Lower lobe of right lung (tissue), 2 donors: ENCODE data around the gene SCD5. TPM values are rescaled to one million over a fixed set of nuclear protein-coding genes. Genes with fewer than 3 reads are reported as not detected.

ENCODE experiments used
- ATAC-seq, 2 donors: fragments of 200-7000 bp; cut with Tn5 transposase; one replicate each; pipeline ENCODE4 v1.9.1; 2020 to 2022; ENCODE audit warnings: mild to moderate bottlenecking in 2 of 2, moderate library complexity in 2 of 2
- DNase-seq: peaks from one replicate; pipeline ENCODE4 v3.0.0-alpha.2; 2020
- H3K27ac ChIP-seq: fragments of 200-600 bp; one replicate; pipeline ENCODE4 v1.8.0; 2022
- H3K27me3 ChIP-seq: fragments of 200-600 bp; one replicate; pipeline ENCODE4 v1.8.0; 2022; ENCODE audit warnings: low read depth
- H3K36me3 ChIP-seq: fragments of 200-600 bp; one replicate; pipeline ENCODE4 v1.8.0; 2022; ENCODE audit warnings: mild to moderate bottlenecking
- H3K4me1 ChIP-seq: fragments of 200-600 bp; one replicate; pipeline ENCODE4 v1.8.0; 2022
- H3K4me3 ChIP-seq: fragments of 200-600 bp; one replicate; pipeline ENCODE4 v1.8.0; 2022; ENCODE audit warnings: mild to moderate bottlenecking
- H3K9me3 ChIP-seq: fragments of 200-600 bp; one replicate; pipeline ENCODE4 v1.8.0; 2022
- intact Hi-C: fragments of 100-400 bp; cut with DNase I; formaldehyde crosslinking; loops from one replicate; pipeline ENCODE4 v1.11.0; 2022
- total RNA-seq: library from RNA; stranded (reverse); fragmentation: NEBNext Ultra II Directional; extraction: Animal tissue kit (Norgen Biotek cat#: 25700); gene quantifications from one replicate; pipeline ENCODE4 v1.2.1, GENCODE V29; 2021
- TF ChIP-seq, protein P1 (sequence below): fragments of 200-600 bp; IDR thresholded peaks from one replicate; pipeline ENCODE4 v1.8.0; 2022; ENCODE audit warnings: antibody characterized with exemption, mild to moderate bottlenecking
- donor health status: DM: no; HTN: yes; CAD: no; lungs with severe emphysema.

The SCD5 gene
- total RNA-seq, 1 donor from 2014 or later: 17.7 TPM

DNA sequence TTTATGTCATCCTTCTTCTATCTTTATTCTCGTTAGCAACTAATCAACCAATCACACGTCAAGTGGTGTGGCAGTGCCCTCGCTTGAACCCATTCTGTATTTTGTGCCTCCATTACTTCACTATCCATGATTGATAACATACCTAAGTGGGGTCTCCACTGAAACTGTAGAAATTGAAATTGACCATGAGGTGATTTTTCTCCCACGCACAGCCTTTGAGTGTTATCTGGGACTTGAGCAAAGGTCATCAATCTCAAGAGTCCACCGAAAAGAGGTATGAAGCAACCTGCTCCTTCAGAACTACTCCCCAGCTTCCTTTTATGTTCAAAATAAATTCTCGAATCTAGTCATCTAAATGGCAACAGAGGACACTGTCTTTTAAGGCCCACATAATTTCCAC, 111.1 kb downstream of the SCD5 start:
- Histone ChIP-seq H3K27ac (no peak overlapping the region), H3K4me1 (no peaks in the 10 kb centered on the region), H3K9me3 (no peaks in the 10 kb centered on the region), H3K4me3 (no peak overlapping the region), H3K36me3 (no peaks in the 10 kb centered on the region), H3K27me3 (no peaks in the 10 kb centered on the region)
- no peak for ATAC-seq
- intact Hi-C loops: no loop called here
- TF ChIP-seq, protein P1, sequence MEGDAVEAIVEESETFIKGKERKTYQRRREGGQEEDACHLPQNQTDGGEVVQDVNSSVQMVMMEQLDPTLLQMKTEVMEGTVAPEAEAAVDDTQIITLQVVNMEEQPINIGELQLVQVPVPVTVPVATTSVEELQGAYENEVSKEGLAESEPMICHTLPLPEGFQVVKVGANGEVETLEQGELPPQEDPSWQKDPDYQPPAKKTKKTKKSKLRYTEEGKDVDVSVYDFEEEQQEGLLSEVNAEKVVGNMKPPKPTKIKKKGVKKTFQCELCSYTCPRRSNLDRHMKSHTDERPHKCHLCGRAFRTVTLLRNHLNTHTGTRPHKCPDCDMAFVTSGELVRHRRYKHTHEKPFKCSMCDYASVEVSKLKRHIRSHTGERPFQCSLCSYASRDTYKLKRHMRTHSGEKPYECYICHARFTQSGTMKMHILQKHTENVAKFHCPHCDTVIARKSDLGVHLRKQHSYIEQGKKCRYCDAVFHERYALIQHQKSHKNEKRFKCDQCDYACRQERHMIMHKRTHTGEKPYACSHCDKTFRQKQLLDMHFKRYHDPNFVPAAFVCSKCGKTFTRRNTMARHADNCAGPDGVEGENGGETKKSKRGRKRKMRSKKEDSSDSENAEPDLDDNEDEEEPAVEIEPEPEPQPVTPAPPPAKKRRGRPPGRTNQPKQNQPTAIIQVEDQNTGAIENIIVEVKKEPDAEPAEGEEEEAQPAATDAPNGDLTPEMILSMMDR: no peak
- no peak for DNase-seq

DNA sequence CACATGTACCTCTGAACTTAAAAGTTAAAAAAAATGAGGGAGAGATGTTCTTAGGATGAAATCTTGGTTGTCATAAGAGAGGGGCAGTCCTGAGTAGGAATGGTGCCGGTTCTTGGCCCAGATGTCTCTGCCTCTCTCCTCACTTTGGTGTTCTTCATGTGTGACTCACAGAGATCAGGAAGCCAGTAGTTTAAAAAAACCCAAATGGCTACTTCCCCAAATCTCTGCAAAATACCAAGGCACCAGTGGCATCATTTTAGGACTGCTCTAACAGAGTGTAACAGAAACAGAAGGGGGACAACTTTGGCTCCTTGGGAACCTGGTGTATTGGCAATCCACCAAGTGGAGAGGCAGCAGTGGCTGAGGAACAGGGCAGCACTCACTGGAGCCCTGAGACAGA, 116.8 kb downstream of the SCD5 start:
- Histone ChIP-seq H3K9me3 (no peaks in the 10 kb centered on the region), H3K4me3 (no peak overlapping the region), H3K4me1 (no peaks in the 10 kb centered on the region), H3K36me3 (no peaks in the 10 kb centered on the region), H3K27ac (no peak overlapping the region), H3K27me3 (no peaks in the 10 kb centered on the region)
- intact Hi-C loops: no loop called here
- TF ChIP-seq, protein P1: no peak
- ATAC-seq (no peak), DNase-seq (no peak)

DNA sequence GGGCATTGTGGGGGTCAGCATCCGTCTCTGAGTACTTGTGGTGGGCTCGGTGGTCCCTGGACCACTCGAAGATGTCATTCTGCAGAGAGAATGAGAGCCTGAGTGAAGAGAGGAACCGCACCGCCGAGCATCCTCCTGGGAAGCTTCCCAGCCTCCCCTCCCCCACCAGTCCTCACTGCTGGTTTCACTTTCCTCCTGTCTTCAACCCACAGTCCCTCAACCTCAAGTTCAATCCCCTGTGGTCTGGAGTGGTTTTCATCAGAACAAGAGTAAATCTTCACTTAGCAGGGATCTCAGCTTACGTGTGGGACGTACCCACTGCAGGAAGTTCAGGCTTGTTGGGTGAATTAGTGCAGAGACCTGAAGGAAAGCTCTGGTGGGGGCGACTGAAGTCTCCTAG, 117.8 kb downstream of the SCD5 start:
- H3K4me1 ChIP-seq: no peaks in the 10 kb centered on the region
- H3K4me3 ChIP-seq: no peak overlapping the region
- H3K36me3 ChIP-seq: no peaks in the 10 kb centered on the region
- no peaks in the 10 kb centered on the region for H3K27me3 ChIP-seq
- ATAC-seq (no peak), DNase-seq (no peak)
- intact Hi-C loops: no loop called here
- no peaks in the 10 kb centered on the region for H3K9me3 ChIP-seq
- H3K27ac ChIP-seq: no peak overlapping the region
- TF ChIP-seq, protein P1: no peak

DNA sequence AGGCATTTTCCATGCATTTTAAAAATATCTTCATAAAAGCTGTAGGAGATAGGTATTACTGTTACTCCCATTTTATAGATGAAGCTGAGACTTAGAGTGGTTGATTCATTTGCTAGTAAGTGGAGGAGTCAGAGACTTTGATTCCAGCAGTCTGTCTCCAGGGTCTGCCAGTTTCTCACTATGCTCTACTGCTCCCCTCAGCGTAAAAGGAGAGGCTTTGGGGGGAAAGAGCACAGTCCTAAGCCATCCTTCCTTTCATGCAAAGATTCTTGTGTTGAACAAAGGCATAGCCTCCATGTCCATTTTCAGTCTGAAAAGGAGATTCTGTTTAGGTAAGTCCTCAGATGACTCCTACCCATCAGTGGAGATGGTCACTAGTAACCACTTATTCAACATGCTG, 119.1 kb downstream of the SCD5 start:
- Histone ChIP-seq H3K9me3 (no peaks in the 10 kb centered on the region), H3K27ac (no peak overlapping the region), H3K4me3 (no peak overlapping the region), H3K36me3 (no peaks in the 10 kb centered on the region), H3K27me3 (no peaks in the 10 kb centered on the region), H3K4me1 (no peaks in the 10 kb centered on the region)
- DNase-seq (no peak), ATAC-seq (no peak)
- intact Hi-C loops: no loop called here
- TF ChIP-seq, protein P1: no peak

DNA sequence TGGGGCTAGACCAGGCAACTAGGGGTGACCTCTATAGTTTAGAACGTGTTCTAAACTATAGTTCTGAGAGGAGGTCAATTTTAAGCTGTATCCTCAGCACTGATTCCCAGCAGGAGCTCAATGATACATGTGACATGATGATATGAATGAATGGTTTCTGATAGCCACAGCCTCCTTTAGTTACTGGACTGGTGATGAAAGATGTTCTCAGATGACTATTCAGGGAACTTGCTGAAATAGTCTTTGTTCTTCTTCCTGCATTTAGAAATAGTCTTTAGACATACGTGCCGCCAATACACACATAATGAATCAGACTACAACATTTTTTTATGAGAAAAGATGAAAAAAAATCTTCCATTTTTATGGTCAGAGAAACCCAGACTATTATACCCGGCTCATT, 120.5 kb downstream of the SCD5 start:
- H3K4me1 ChIP-seq: no peaks in the 10 kb centered on the region
- TF ChIP-seq, protein P1: no peak
- no peaks in the 10 kb centered on the region for H3K36me3 ChIP-seq
- DNase-seq (no peak), ATAC-seq (no peak)
- no peaks in the 10 kb centered on the region for H3K27me3 ChIP-seq
- H3K27ac ChIP-seq: no peak overlapping the region
- intact Hi-C loops: no loop called here
- H3K9me3 ChIP-seq: no peaks in the 10 kb centered on the region
- H3K4me3 ChIP-seq: no peak overlapping the region

DNA sequence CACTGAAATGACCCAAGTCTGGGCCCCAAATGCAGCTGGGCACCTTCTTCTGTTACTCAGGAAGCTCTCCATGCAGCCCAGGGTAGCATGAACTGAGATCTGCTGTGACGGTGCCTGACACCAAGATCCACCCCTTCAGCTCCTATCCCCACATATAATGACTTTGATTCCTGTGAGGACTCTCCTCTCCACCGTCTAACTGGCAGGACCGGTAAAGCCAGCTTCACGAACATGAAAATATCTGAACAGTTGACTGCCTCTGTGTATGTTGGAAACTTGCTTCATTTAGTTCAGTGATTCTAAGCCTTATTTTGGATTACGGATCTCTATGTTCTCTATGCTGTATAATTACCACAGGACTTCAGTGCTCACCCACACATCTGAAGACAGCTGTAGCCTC, 121.3 kb downstream of the SCD5 start:
- no peaks in the 10 kb centered on the region for H3K36me3 ChIP-seq
- DNase-seq (no peak), ATAC-seq (no peak)
- no peaks in the 10 kb centered on the region for H3K27me3 ChIP-seq
- H3K27ac ChIP-seq: no peak overlapping the region
- TF ChIP-seq, protein P1: no peak
- no peaks in the 10 kb centered on the region for H3K9me3 ChIP-seq
- no peak overlapping the region for H3K4me3 ChIP-seq
- no peaks in the 10 kb centered on the region for H3K4me1 ChIP-seq
- intact Hi-C loops: no loop called here
